Activated CD4-positive, alpha-beta T cell treated with anti-CD3 and anti-CD28 coated beads, Interleukin-2, amount 10 ng/mL, durations not matched to agents 7 days and 5 days (primary cell): ENCODE measurements around the gene SLC29A3. TPM values are rescaled to one million over a fixed set of nuclear protein-coding genes. Genes with fewer than 3 reads are reported as not detected.
"Not testable (repeated sequence)": the region's sequence is repeated elsewhere in the genome, so short reads cannot be mapped to it uniquely, and the experiment has no call there.

Experiments
- CTCF ChIA-PET: fragments of 350-600 bp; sonication (Branson Sonifier 250); formaldehyde crosslinking; loops from one replicate; lab custom pipeline; 2021; ENCODE audit warnings: antibody characterized with exemption; lab: Charles Lee
- POLR2A ChIA-PET: fragments of 350-600 bp; sonication (Branson Sonifier 250); formaldehyde crosslinking; loops from one replicate; lab custom pipeline; 2021; ENCODE audit warnings: antibody characterized with exemption; lab: Charles Lee
- DNase-seq: peaks from one replicate; pipeline ENCODE4 v3.0.0-alpha.2; 2020
- H3K27ac Mint-ChIP-seq: one replicate; pipeline ENCODE4 v1.8.0; 2021; ENCODE audit warnings: mild to moderate bottlenecking, moderate library complexity, mixed read lengths
- H3K27me3 Mint-ChIP-seq: one replicate; pipeline ENCODE4 v1.8.0; 2021; ENCODE audit warnings: mixed read lengths
- H3K36me3 Mint-ChIP-seq: one replicate; pipeline ENCODE4 v1.8.0; 2021; ENCODE audit warnings: low read depth, mixed read lengths
- H3K4me1 Mint-ChIP-seq: one replicate; pipeline ENCODE4 v1.8.0; 2021; ENCODE audit warnings: mixed read lengths
- H3K4me3 Mint-ChIP-seq: one replicate; pipeline ENCODE4 v1.8.0; 2021; ENCODE audit warnings: mild to moderate bottlenecking, moderate library complexity, mixed read lengths
- H3K9me3 Mint-ChIP-seq: one replicate; pipeline ENCODE4 v1.8.0; 2021; ENCODE audit warnings: mixed read lengths
- total RNA-seq, 2 experiments: library from RNA; stranded (reverse); gene quantifications; one replicate each; pipeline ENCODE4 v1.2.3, GENCODE V29; 2021

Gene SLC29A3
- total RNA-seq, 2 experiments from 2014 or later, result 2.4 to 3.4 TPM

DNA sequence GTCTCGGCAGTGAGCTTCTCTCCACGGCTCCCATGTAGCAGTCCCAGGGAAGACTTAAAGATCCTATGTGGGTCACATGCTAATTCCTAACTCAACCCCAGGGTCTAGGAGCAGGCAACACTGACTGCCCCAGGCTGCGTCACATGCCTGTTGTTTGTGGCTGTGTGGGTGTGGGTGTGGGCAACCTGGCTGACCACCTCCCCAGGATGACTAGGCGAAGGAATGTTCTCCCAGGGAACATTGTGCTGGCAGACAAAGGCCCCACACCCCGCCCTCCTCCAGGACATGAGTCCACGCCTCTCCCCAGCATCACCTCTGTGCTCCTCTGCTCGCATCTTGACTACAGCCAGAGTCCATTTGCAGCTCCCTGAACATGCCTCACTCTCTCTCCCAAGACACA lies 30.3 kb downstream of the SLC29A3 start:
- CTCF ChIA-PET, result interaction anchor here (1.2 kb wide), 1 partner anchor 10 kb away, joined by 3 read pairs; no protein-coding TSS in a partner anchor
- no peak for DNase-seq
- Mint-ChIP-seq H3K9me3 (no peaks in the 10 kb centered on the region), H3K4me3 (no peak overlapping the region), H3K4me1 (no peaks in the 10 kb centered on the region), H3K27ac (no peak overlapping the region), H3K27me3 (no peaks in the 10 kb centered on the region), H3K36me3 (no peaks in the 10 kb centered on the region)
- POLR2A ChIA-PET, result no interaction called here

DNA sequence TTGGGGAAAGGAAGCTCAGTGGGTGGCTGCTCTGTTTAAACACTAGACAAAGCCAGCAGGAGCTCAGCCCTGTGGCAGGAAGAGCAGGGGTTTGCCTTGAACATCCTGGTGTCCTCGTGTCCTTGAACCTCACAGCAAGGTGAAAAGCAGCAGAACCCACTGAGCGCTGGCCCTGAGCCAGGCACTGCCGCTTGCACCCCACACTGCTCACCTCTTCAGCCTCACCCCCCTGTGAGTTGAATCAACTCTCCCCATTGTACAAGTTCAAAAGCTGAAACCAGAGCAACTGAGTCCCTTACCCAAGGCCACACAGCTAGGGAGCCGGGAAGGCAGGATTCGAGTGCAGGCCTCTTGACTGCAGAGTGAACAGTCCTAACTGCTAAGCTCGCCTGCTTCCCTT lies 32.0 kb downstream of the SLC29A3 start:
- H3K27ac Mint-ChIP-seq, result no peak overlapping the region

DNA sequence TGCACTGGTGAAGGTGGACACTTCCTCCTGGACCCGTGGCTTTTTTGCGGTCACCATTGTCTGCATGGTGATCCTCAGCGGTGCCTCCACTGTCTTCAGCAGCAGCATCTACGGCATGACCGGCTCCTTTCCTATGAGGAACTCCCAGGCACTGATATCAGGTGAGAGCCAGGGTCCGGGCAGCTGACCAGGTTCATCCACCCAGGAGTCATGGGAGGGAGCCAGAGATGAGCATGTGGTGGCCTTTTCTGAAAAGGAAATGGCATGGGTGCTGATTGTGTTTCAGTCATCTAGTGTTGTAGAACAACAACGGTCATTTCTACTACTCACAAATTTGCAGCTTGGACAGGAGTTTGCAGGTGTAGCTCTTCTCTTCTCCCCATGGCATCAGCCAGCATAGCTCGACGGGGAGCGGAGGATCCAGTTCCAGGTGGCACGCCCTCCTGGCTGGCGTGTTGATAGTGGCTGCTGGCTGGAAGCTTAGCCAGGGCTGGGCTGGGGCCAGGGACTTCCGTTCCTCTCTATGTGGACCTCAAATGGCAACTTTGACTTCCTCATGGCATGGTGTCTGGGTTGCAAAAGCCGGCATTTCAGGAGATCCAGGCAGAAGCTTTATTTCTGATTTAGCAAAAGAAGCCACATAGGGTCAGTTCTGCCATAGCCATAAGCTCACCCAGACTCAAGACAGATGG lies 32.7 kb downstream of the SLC29A3 start:
- POLR2A ChIA-PET, result no interaction called here
- Mint-ChIP-seq H3K4me3 (no peak overlapping the region), H3K9me3 (no peaks in the 10 kb centered on the region), H3K36me3 (no peaks in the 10 kb centered on the region), H3K27me3 (no peaks in the 10 kb centered on the region), H3K4me1 (no peaks in the 10 kb centered on the region), H3K27ac (no peak overlapping the region)
- DNase-seq, result no peak
- CTCF ChIA-PET, result interaction anchor here (1.0 to 2.0 kb wide), 4 partner anchors 10 to 192 kb away, joined by 4 to 6 read pairs (median 4); no protein-coding TSS in a partner anchor

More for the DNA sequence above, 32.0 kb downstream of the SLC29A3 start:
- CTCF ChIA-PET, result interaction anchor here (1.4 to 2.0 kb wide), 3 partner anchors 9 to 460 kb away, joined by 3 to 6 read pairs (median 4); no protein-coding TSS in a partner anchor
- Mint-ChIP-seq H3K36me3 (no peaks in the 10 kb centered on the region), H3K4me1 (no peaks in the 10 kb centered on the region), H3K27me3 (no peaks in the 10 kb centered on the region), H3K9me3 (no peaks in the 10 kb centered on the region), H3K4me3 (no peak overlapping the region)
- POLR2A ChIA-PET, result no interaction called here
- DNase-seq, result no peak

DNA sequence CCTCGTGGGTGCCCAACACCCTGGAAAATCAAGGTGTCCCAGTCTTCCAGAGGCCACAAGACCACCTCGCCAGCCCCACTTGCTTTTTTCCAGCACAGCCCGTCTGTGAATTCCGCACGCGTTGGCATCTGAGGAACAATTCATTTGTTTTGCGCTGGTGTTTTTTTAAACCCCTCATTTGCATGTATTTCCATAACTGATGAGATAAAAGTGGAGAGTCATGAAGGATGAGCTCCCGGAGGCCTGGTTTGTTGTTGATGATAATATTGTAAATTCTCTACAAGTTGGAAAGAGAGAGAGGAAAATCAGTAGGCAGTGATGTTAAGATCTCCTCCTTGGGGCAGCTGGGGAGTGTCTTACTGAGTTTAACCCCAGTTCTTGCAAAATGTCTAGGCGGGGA lies 34.6 kb downstream of the SLC29A3 start:
- Mint-ChIP-seq H3K4me3 (no peak overlapping the region), H3K9me3 (no peaks in the 10 kb centered on the region), H3K36me3 (no peaks in the 10 kb centered on the region), H3K27ac (no peak overlapping the region), H3K27me3 (no peaks in the 10 kb centered on the region), H3K4me1 (no peaks in the 10 kb centered on the region)
- no peak for DNase-seq
- ChIA-PET CTCF (interaction anchor here (1.2 kb wide), 1 partner anchor 9 kb away, joined by 3 read pairs; no protein-coding TSS in a partner anchor), POLR2A (no interaction called here)

DNA sequence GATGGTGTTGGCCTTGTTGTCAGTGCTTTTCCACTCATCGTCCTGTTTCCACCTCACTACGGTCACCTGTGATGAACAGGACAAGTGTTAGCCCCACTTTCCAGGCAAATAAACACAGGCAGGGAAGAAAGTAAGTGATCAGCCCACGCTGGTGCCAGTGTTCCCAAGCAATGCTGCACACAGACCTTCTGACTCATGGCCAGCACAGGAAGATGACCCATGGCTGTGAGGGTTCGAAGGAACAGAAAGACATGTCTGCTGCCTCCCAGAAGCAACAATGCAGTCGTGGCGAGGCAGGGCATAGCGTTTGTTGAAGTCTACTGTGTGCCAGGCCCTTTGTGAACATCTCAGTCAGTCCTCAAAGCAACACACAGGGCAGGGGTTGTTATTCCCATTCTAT lies 35.7 kb downstream of the SLC29A3 start:
- Mint-ChIP-seq H3K4me1 (no peaks in the 10 kb centered on the region), H3K4me3 (no peak overlapping the region), H3K36me3 (no peaks in the 10 kb centered on the region), H3K27ac (no peak overlapping the region), H3K9me3 (no peaks in the 10 kb centered on the region), H3K27me3 (no peaks in the 10 kb centered on the region)
- no peak for DNase-seq
- ChIA-PET CTCF (no interaction called here), POLR2A (no interaction called here)

DNA sequence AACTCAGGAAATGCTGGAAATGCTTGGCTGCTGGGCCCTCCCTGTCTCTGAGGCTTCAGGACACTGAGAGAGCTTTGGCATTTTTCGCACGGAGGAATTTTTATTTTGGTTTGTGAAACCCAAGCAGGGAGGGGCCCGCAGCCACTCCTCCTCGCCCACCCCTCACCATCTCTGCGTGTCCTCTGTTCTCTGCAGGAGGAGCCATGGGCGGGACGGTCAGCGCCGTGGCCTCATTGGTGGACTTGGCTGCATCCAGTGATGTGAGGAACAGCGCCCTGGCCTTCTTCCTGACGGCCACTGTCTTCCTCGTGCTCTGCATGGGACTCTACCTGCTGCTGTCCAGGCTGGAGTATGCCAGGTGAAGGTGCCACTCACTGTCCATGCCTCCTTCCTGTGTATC lies 36.8 kb downstream of the SLC29A3 start:
- Mint-ChIP-seq H3K36me3 (no peaks in the 10 kb centered on the region), H3K4me1 (no peaks in the 10 kb centered on the region), H3K27me3 (no peaks in the 10 kb centered on the region), H3K27ac (no peak overlapping the region), H3K9me3 (no peaks in the 10 kb centered on the region), H3K4me3 (no peak overlapping the region)
- no peak for DNase-seq
- ChIA-PET CTCF (interaction anchor here (1.1 kb wide), 1 partner anchor 9 kb away, joined by 3 read pairs; no protein-coding TSS in a partner anchor), POLR2A (no interaction called here)

DNA sequence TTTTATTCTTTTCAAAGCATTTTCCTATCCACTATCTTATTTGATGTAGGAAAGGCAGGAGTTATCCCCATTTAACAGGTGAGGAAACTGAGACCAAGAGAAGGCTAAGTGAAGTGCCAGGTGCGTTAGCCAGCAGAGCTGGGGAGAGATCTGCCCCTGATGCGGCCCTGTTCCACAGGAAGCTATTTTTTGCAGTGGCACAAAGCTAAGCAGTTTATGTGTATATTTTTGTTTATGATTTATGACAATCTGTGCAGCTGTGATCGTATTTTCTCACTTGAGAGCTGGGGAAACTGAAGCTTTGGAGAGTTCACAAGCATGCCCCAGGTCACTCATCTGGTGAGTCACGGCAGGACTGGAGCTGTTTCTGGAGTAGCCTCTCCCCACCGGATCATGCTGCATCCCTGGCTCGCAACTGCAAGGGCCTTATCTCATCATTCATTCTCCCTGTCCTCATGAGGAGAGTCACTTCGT lies 38.8 kb downstream of the SLC29A3 start:
- no peaks in the 10 kb centered on the region for H3K4me1 Mint-ChIP-seq
- POLR2A ChIA-PET, result interaction anchor here (0.7 kb wide), 1 partner anchor 14 kb away, joined by 4 read pairs; no protein-coding TSS in a partner anchor
- no peak for DNase-seq
- H3K27me3 Mint-ChIP-seq, result no peaks in the 10 kb centered on the region
- H3K27ac Mint-ChIP-seq, result no peak overlapping the region
- H3K36me3 Mint-ChIP-seq, result no peaks in the 10 kb centered on the region
- H3K4me3 Mint-ChIP-seq, result no peak overlapping the region
- H3K9me3 Mint-ChIP-seq, result no peaks in the 10 kb centered on the region
- CTCF ChIA-PET, result interaction anchor here (2.1 kb wide), 1 partner anchor 20 kb away, joined by 11 read pairs; no protein-coding TSS in a partner anchor

DNA sequence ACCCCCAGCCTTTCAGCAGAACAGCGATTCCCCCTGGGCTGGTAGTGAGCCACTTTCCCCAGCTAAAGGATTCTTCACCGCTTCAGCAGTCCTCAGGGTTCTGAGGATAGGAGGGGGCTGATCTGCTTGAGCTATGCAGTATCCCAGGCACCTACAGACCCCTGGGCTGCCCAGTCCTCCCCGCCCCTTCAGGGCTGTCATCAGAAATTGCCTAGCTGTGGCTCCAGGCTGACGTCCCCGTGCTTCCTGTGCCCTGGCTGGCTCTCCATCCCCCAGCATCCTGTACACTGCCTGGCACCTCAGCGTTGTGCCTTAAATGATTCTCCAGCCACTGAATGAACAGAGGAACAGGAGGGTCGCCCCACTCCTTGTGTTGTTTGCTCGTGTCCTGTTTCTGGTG lies 39.2 kb downstream of the SLC29A3 start:
- POLR2A ChIA-PET, result interaction anchor here (0.7 kb wide), 1 partner anchor 14 kb away, joined by 4 read pairs; no protein-coding TSS in a partner anchor
- Mint-ChIP-seq H3K36me3 (no peaks in the 10 kb centered on the region), H3K9me3 (no peaks in the 10 kb centered on the region), H3K27me3 (no peaks in the 10 kb centered on the region), H3K4me1 (no peaks in the 10 kb centered on the region), H3K27ac (no peak overlapping the region), H3K4me3 (no peak overlapping the region)
- DNase-seq, result no peak
- CTCF ChIA-PET, result interaction anchor here (1.3 to 2.1 kb wide), 2 partner anchors 19 to 32 kb away, joined by 3 to 11 read pairs; no protein-coding TSS in a partner anchor

DNA sequence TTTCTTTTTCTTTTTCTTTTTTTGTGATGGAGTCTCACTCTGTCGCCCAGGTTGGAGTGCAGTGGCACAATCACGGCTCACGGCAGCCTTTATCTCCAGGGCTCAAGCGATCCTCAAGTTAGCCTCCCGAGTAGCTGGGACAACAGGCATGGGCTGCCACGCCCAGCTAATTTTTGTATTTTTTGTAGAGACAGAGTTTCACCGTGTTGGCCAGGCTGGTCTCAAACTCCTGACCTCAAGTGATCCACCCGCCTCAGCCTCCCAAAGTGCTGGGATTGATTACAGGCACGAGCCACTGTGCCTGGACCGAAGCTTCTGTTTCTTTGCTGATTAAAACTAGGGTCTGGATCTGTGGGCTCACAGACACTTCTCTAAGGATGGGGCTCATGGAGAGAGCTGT lies 39.8 kb downstream of the SLC29A3 start:
- CTCF ChIA-PET, result interaction anchor here (1.3 to 2.1 kb wide), 2 partner anchors 19 to 33 kb away, joined by 3 to 11 read pairs; no protein-coding TSS in a partner anchor
- H3K4me1 Mint-ChIP-seq, POLR2A ChIA-PET, H3K27ac Mint-ChIP-seq, H3K9me3 Mint-ChIP-seq, DNase-seq, H3K27me3 Mint-ChIP-seq, H3K36me3 Mint-ChIP-seq, H3K4me3 Mint-ChIP-seq: not testable (repeated sequence)

DNA sequence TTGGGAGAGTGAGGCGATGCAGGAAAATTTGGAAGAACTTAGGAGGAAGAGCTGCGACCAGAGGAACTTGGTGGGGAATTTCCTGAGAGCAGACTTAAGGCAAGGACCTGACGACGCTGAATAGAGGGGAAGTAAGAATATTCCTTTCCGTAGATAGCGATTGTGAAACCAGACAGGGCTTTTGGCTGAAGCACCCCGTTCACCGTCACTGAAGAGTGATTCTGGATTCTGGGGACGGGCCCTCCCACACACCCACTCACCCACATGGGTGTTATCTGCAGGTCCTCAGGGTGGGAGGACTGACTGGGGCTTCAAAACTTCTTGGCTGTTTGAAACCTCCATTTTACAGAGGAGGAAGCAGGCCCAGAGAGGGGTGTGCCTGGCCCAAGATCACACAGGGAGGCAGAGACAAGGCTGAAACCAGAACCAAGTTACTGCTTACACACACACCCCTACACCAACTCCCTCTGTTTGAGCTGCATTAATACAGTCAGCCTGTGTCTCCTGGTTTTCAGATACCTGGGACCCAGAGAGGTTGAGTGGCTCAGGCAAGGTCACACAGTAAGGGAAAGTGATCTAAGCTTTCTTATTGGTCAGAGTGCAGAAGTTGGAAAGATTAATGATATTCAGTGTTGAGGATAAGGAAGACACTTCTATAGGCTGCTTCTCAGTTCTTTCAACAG lies 40.4 kb downstream of the SLC29A3 start:
- Mint-ChIP-seq H3K4me3 (no peak overlapping the region), H3K9me3 (no peaks in the 10 kb centered on the region), H3K36me3 (no peaks in the 10 kb centered on the region), H3K27me3 (no peaks in the 10 kb centered on the region), H3K4me1 (no peaks in the 10 kb centered on the region), H3K27ac (no peak overlapping the region)
- ChIA-PET CTCF (interaction anchor here (0.6 to 2.1 kb wide), 4 partner anchors 18 to 55 kb away, joined by 3 to 11 read pairs (median 3); no protein-coding TSS in a partner anchor), POLR2A (no interaction called here)
- DNase-seq, result no peak

DNA sequence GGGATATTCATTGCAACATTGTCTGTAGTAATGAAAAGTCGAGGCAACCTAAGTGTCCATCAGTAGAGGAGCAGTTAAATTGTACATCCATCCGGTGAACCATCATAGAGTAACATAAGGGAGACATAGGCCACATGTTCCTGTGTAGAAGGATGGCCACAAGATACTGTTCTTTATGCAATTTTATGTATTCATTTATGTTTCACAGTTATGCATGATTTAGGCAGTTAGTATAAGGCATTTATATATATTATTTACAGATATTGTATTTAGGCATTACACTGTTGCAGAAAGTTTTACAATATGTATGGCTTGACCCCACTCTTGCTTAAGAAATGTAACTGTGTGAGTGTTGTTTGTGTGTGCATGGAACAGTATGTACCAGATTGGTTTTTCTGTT lies 41.7 kb downstream of the SLC29A3 start:
- H3K9me3 Mint-ChIP-seq, result no peaks in the 10 kb centered on the region
- H3K36me3 Mint-ChIP-seq, result no peaks in the 10 kb centered on the region
- H3K4me3 Mint-ChIP-seq, result no peak overlapping the region
- POLR2A ChIA-PET, result no interaction called here
- CTCF ChIA-PET, result interaction anchor here (1.2 kb wide), 1 partner anchor 19 kb away, joined by 3 read pairs; no protein-coding TSS in a partner anchor
- DNase-seq, result no peak
- no peaks in the 10 kb centered on the region for H3K4me1 Mint-ChIP-seq
- H3K27me3 Mint-ChIP-seq, result no peaks in the 10 kb centered on the region
- no peak overlapping the region for H3K27ac Mint-ChIP-seq

DNA sequence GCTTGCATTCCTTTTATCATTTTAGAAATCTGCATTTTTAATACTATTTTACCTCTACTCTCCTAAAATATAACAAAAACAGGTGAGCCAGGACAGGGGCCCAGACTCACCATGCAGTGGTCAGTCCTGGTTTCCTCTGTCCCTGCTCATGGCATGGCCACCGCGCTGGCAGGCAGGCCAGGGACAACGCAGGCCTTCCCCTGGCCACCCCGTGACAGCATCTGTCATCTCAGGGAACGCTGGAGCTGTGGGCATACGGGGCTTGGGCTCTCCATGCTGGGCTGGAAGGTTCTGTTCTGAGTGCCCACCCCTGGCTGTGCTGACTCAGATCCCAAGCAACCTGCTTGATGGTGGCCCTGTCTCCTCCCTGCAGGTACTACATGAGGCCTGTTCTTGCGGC lies 42.5 kb downstream of the SLC29A3 start:
- ChIA-PET CTCF (interaction anchor here (1.2 kb wide), 1 partner anchor 20 kb away, joined by 3 read pairs; no protein-coding TSS in a partner anchor), POLR2A (no interaction called here)
- DNase-seq, result no peak
- no peak overlapping the region for H3K27ac Mint-ChIP-seq
- H3K9me3 Mint-ChIP-seq, result no peaks in the 10 kb centered on the region
- H3K27me3 Mint-ChIP-seq, result no peaks in the 10 kb centered on the region
- no peaks in the 10 kb centered on the region for H3K36me3 Mint-ChIP-seq
- H3K4me3 Mint-ChIP-seq, result no peak overlapping the region
- H3K4me1 Mint-ChIP-seq, result no peaks in the 10 kb centered on the region

DNA sequence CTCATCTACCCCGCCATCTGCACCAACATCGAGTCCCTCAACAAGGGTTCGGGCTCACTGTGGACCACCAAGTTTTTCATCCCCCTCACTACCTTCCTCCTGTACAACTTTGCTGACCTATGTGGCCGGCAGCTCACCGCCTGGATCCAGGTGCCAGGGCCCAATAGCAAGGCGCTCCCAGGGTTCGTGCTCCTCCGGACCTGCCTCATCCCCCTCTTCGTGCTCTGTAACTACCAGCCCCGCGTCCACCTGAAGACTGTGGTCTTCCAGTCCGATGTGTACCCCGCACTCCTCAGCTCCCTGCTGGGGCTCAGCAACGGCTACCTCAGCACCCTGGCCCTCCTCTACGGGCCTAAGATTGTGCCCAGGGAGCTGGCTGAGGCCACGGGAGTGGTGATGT lies 43.1 kb downstream of the SLC29A3 start:
- Mint-ChIP-seq H3K27me3 (no peaks in the 10 kb centered on the region), H3K36me3 (no peaks in the 10 kb centered on the region), H3K27ac (no peak overlapping the region), H3K4me1 (no peaks in the 10 kb centered on the region), H3K4me3 (no peak overlapping the region), H3K9me3 (no peaks in the 10 kb centered on the region)
- no peak for DNase-seq
- POLR2A ChIA-PET, result no interaction called here
- CTCF ChIA-PET, result no interaction called here
